Retinal pigment epithelial cell (primary cell): Measurements from ENCODE around the gene DHDH.
A peak's percentile ranks its signal among the peaks of the same experiment; 100 is the strongest.
"Not testable (repeated sequence)": the region's sequence is repeated elsewhere in the genome, so short reads cannot be mapped to it uniquely, and the experiment has no call there.

Experiments
- DNase-seq: peaks from one replicate; pipeline ENCODE4 v3.0.0-alpha.2; 2010; ENCODE audit warnings: low read depth
- H3K4me3 ChIP-seq: 2 replicates; pipeline ENCODE4 v1.5.1; 2011; ENCODE audit warnings: mild to moderate bottlenecking, low read length, control low read depth, moderate library complexity
- TF ChIP-seq, protein P1 (sequence below): conservative IDR thresholded peaks from 2 replicates; pipeline ENCODE4 v1.5.1; 2011; ENCODE audit warnings: low read depth, low read length, control low read depth, inconsistent platforms

The DHDH gene

DNA sequence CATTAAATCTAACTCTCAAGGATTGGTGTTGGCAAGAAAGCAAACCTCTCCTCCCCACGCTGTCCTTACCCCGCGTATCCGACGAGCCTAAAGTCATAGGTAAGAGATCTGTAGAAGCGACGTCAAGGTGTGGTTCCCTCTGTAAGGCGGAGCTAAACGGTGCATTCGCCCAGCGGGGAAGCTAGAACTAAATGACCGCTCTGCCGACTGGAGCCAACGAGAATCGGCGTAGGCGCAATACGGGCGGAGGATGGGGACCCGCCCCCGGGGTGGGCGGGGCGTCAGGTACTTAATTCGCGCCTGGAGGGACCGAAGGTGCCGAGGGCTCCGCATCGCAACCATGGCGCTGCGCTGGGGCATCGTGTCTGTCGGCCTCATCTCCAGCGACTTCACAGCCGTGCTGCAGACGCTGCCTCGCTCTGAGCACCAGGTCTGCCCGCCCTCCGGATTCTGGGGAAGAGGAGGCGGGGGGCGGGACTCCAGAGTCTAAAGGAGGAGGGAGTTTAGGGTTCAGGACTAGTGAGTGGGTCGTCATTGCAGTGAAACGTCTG is at the start of gene DHDH:
Gene DHDH, plus strand, starts transcription at position 318 of the 551 bp plus-strand sequence. Its CDS starts 23 bp downstream, at position 341.
- peak within 1 kb of the TSS; percentile 53 for H3K4me3 ChIP-seq
- TF ChIP-seq, protein P1, sequence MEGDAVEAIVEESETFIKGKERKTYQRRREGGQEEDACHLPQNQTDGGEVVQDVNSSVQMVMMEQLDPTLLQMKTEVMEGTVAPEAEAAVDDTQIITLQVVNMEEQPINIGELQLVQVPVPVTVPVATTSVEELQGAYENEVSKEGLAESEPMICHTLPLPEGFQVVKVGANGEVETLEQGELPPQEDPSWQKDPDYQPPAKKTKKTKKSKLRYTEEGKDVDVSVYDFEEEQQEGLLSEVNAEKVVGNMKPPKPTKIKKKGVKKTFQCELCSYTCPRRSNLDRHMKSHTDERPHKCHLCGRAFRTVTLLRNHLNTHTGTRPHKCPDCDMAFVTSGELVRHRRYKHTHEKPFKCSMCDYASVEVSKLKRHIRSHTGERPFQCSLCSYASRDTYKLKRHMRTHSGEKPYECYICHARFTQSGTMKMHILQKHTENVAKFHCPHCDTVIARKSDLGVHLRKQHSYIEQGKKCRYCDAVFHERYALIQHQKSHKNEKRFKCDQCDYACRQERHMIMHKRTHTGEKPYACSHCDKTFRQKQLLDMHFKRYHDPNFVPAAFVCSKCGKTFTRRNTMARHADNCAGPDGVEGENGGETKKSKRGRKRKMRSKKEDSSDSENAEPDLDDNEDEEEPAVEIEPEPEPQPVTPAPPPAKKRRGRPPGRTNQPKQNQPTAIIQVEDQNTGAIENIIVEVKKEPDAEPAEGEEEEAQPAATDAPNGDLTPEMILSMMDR = no peak
- DNase-seq = peak; percentile 39

DNA sequence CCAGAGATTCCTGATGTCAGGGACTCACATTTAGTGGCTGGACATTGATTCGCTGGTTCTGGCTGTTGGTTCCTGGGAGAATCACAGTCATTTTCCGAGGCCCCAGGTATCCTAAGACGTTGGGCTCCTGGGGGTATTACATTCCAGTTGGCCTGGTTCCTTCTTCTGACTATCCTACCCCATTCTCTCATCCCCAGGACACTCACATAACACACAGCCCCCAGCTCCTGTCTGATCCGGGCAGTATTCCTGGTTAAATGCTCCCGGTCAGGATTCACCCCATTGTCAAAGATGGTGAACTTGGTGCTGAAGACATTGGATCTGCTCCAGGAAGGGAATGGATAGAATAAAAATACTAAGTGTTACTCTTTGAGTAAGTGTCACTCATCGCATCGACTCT is 49.8 kb upstream of the DHDH start:
- no peak overlapping the region for H3K4me3 ChIP-seq
- DNase-seq = no peak
- TF ChIP-seq, protein P1 = no peak

DNA sequence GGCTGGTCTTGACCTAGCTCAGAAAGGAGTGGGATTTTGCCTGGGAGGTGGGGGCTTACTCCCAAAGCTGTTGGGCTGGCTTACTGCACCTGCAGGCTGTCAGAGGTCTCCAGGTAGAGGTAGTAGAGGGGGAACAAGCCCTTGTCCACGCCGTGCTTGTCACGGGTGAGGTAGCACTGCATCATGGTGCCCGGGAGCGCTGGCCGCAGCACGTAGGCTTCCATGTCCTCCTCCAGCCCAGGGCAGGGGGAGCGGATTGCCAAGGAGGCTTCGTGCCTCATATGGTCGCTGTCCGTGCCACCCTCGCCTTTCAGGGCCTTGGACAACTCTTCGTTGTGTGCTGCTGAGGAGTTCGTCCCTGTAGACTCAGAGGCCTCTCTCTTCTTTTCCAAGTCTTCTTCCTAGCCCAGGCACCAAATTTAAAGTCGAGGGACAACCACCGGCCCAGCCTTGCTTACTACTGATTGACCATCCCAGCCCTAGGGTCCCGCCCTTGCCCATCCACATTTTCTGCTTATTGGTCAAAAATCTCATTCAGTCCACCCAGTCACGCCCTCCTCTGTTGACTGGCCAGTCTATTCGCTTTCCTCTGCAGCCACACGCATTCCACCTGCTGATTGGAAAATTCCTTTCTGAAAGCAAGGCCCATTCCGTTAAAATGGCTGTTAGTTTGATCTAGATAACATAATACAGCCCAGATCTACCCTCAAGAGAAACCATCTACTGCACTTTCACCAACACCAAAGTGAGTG is 45.5 kb upstream of the DHDH start:
- no peak overlapping the region for H3K4me3 ChIP-seq
- TF ChIP-seq, protein P1 = no peak
- no peak for DNase-seq

DNA sequence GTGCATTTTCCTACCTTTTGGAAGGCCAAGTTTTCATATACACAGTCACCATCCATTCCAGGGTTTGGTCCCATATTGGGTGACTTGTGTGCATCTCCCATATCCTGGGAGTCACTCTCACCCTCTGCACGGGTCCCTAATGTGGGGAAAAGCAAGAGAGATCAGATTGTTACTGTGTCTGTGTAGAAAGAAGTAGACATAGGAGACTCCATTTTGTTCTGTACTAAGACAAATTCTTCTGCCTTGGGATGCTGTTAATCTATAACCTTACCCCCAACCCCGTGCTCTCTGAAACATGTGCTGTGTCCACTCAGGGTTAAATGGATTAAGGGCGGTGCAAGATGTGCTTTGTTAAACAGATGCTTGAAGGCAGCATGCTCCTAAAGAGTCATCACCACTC is 44.0 kb upstream of the DHDH start:
- not testable (repeated sequence) for H3K4me3 ChIP-seq, DNase-seq

DNA sequence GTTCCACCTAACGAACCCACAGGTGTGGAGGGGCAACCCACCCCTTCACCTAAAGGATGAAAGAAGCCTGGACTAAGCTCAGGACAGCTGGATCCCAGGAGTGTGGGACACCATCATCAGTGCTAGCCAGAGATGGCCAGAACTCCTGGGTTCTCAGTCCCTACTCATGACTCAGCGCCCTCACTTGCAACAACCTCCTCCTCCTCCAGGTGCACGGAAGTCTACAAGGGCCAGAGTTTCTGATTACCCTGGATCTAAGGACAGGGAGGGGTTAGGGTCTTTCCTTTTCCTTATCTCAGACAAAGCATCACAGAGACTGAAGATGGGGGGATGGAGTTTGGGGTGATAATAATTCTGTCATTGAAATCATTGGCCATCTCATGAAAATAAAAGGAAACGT is 42.9 kb upstream of the DHDH start:
- TF ChIP-seq, protein P1 = no peak
- DNase-seq = no peak
- H3K4me3 ChIP-seq = no peak overlapping the region

DNA sequence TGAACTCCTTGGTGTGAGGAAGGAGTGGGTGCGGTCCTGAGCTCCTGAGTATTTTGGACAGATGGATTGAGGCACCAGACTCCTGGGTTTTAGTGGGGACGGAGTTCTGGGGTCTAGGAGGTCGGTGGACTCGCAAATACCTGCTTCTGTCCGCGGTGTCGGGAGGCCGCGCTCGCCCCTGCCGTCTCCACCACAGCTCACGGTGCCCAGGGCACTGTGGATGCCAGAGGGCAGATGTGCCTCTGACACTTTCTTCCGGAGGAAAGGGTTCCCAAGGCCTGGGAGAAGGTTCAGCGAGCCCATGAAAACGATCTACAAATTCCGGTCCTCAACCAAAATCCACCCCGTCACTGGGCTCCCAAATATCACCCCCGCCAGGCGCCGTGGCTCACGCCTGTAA is 38.3 kb upstream of the DHDH start:
- no peak overlapping the region for H3K4me3 ChIP-seq
- TF ChIP-seq, protein P1 = no peak
- no peak for DNase-seq

DNA sequence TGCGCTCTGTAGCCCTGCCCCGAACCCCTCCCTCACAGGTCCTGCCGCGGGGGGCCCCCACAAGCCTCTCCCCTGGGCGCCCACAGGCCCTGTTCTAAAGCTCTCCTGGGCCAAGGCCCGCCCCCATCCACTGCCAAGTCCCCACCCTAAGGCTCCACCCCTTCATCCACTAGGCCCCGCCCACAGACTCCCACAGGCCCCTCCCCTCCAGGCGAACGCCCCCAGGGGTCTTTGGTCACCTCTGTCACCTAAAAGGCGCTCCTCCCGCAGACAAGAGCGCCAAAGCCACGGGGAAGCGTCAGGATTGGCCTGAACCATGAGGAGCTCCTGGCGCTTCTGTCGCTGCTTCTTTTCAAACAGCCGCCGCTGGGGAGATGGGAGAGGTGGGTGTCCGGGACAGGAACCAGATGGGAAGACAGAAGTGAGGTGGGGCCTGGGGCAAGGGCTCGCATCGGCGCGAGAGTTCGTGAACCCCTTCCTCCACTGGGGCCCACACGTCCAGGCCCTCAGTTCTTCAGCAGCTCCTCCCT is 37.2 kb upstream of the DHDH start:
- DNase-seq = no peak
- TF ChIP-seq, protein P1 = no peak

More for the DNA sequence above, 37.2 kb upstream of the DHDH start:
- peak overlapping the region; percentile 29 for H3K4me3 ChIP-seq
